ENCODE measurements around the gene PUM1.
"Not testable (repeated sequence)": the region's sequence is repeated elsewhere in the genome, so short reads cannot be mapped to it uniquely, and the experiment has no call there.

PUM1 gene

DNA sequence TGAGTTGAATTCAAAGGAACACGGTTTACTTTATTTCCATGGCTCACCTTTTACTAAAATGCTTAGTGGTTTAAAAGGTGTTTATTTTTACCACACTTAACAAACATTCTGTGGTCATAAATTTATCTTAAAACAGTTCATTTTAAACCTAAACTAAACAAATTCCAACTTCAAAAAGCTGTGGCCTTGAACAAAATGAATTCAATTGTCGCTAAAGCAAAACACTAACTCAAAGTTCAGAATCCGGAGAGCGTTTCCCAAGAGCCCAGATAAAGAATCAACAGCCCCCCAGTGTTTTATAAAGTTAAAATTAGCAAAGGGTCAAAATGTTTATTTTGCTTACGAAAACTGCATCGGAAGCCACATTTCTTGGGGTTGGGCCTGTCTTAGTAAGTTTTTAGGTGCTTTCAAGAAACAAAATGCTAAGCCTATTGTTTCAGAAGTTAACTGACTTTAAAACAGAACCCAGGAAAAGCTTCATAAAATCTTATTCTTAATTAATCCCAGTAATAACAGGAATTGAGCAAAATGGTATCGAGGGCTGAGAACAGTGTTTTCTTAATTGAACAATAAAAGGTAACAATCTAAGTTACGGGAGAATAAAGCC, 1.3 kb downstream of the PUM1 start:
- DNase-seq (ENCODE audit: low read depth in 2 of 2) = no peak

DNA sequence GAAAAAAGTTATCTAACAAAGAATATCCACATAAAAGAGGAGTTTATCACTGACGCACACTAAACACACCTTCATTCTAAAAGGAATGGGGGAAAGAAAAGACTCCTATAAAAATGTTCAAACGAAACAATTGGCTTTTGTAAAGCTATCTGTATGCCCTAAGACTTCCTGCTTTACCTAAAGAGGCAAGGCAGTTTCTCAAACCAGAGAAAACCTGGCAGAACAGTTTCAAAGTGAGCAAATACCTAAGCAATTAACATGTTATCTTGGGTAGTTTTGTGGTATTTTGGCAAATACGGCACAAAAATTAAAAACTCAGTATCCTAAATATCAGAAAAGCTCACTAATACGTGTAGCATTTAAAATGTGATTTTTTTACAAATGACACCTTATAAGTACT, 1.9 kb downstream of the PUM1 start:
- DNase-seq (ENCODE audit: low read depth in 2 of 2) = no peak

DNA sequence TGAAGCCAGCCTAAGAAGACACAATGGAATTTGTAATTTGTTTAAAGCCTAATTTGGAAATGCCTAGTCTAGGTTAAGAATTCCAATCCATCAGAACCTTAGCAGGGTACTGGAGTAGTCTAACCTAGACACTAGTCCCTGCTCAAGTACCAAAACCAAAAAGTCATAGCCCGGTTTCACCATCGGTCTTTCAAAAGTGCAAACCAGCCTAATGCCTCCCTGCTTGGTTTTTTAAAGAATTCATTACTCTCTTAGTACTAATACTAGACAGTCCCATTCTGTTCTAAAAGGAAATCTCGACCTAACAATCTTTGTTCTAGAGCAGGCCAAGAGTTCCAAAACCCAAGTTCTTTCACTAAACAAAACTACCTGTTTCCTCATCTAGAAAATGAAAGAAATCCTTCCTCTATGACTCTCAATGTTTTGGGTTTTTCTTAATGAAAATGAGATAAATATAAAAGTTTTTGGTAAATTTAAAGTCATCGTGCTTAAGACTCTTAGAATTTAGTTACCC, 2.6 kb downstream of the PUM1 start:
- no peak for DNase-seq (ENCODE audit: low read depth in 2 of 2)

DNA sequence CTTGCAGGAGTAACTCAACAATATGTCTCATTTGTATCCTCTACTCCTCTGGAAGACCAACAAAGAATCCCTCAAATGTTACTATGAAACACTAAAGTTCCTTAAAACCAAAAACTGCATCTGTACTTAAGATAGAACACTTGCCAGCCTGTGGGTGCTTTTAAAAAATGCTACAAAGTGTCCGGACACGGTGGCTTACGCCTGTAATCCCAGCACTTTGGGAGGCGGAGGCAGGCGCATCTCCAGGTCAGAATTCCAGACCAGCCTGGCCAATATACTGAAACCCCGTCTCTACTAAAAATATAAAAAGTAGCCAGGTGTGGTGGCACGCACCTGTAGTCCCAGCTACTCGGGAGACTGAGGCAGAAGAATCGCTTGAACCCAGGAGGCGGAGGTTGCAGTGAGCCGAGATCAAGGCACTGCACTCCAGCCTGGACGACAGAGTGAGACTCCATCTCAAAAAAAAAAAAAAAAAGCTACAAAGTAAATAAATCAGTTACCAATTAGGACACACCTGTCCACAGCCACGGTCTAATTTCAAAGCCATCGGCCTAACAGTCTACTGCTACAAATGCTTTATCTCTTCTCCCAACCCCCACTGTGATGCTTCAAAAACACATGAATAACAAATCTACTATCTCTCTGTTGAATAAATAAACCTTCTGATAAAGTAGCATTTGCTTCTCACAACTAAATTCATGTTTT, 3.2 kb downstream of the PUM1 start:
- DNase-seq (ENCODE audit: low read depth in 2 of 2) = not testable (repeated sequence)

GRCh38 chr1:31058012-31058411, 7.5 kb downstream of the PUM1 start:
- DNase-seq (ENCODE audit: low read depth in 2 of 2) = no peak

GRCh38 chr1:31055953-31056352, 9.6 kb downstream of the PUM1 start:
- no peak for DNase-seq (ENCODE audit: low read depth in 2 of 2)

- no peak for DNase-seq (ENCODE audit: low read depth in 2 of 2)
Measured at GRCh38 chr1:31055501-31055900, 10.0 kb downstream of the PUM1 start.

- no peak for DNase-seq (ENCODE audit: low read depth in 2 of 2)
Measured at GRCh38 chr1:31054958-31055481, 10.5 kb downstream of the PUM1 start.

GRCh38 chr1:31054349-31054748, 11.2 kb downstream of the PUM1 start:
- no peak for DNase-seq (ENCODE audit: low read depth in 2 of 2)

- DNase-seq (ENCODE audit: low read depth in 2 of 2) = not testable (repeated sequence)
Measured at GRCh38 chr1:31052613-31053012, 12.9 kb downstream of the PUM1 start.

DNA sequence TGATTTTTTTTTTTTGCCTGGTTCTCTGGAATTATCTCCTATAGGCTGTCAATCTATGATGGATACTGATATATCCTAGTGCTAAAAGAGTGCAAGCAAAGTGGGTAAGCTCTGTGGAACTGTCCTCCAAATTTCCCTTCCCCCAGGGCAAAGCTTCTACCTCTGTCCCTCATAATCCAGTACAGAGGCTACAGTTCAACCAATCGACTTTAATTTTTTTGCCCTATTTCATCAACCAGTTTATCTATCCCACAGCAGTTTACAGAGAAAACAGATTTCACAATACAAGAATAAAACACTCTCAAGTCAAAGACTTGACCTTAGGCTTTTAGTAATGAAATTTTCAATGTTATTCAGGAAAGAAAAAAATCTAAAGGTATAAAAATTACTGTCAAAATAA, 13.9 kb downstream of the PUM1 start:
- DNase-seq (ENCODE audit: low read depth in 2 of 2) = no peak

DNA sequence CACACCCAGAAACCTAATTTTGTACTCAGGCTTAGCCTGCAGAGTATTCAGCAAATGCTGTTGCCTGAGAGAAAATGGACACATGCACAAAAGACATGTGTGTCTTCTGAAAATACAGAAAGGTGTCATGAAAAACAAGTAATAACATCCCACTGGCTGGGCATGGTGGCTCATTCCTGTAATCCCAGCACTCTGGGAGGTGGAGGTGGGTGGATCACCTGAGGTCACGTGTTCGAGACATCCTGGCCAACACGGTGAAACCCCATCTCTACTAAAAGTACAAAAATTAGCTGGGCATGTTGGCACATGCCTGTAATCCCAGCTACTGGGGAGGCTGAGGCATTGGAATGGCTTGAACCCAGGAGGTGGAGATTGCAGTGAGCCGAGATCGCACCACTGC, 18.0 kb downstream of the PUM1 start:
- DNase-seq (ENCODE audit: low read depth in 2 of 2) = not testable (repeated sequence)

DNA sequence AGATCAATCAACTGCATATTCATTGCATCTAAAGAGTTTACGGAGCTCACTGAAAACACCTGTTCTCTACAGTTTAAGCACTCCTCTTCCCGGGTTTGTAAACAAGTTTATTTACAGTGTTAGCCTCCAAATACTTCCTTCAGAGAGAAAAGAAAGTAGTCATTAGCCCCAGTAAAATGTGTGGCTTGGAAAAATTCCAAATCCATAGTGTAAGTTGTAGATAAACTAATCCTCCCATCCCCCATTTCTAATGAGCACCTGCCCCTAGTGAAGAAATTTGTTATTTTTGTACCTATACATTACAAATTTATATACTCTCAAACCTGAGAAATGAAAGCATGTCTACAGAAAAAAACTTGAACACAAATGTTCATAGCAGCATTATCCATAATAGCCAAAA, 21.9 kb downstream of the PUM1 start:
- DNase-seq (ENCODE audit: low read depth in 2 of 2) = no peak

GRCh38 chr1:31042656-31043055, 22.9 kb downstream of the PUM1 start:
- DNase-seq (ENCODE audit: low read depth in 2 of 2) = no peak

- DNase-seq (ENCODE audit: low read depth in 2 of 2) = no peak
Measured at GRCh38 chr1:31041529-31041928, 24.0 kb downstream of the PUM1 start.

GRCh38 chr1:31040038-31040437, 25.5 kb downstream of the PUM1 start:
- DNase-seq (ENCODE audit: low read depth in 2 of 2) = no peak

GRCh38 chr1:31038935-31039334, 26.6 kb downstream of the PUM1 start:
- DNase-seq (ENCODE audit: low read depth in 2 of 2) = not testable (repeated sequence)

DNA sequence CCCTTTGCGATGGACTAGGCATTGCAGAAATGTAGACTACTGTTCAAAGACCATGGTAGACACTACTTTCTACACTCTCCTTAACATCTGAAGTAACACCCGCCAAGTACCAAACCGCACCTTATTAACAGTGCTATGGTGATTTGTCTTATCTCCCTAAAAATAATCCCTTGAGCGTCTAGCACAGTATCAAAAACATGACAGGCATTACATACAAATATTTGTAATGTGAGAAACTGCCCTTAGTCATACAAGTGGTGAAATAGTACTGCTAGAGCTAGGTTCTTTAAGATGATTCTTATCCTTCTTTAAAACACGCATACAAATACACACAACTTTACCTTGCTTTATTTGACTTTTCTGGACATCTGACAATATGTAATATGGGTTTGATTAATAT, 27.2 kb downstream of the PUM1 start:
- DNase-seq (ENCODE audit: low read depth in 2 of 2) = no peak

GRCh38 chr1:31036749-31037500, 28.6 kb downstream of the PUM1 start:
- DNase-seq (ENCODE audit: low read depth in 2 of 2) = no peak

DNA sequence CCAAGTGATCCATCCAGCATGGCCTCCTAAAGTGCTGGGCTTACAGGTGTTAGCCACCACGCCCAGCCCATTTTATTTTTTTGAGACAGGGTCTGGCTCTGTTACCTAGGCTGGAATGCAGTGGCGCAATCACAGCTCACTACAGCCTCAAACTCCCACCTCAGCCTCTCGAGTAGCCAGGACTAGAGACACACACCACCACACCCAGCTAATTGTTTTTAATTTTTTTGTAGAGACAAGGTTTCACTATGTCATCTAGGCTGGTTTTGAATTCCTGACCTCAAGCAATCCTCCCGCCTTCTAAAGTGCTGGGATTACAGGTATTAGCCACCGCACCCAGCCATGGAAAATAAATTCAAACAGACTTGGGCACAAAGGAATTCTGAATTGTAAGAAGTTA, 31.9 kb downstream of the PUM1 start:
- no peak for DNase-seq (ENCODE audit: low read depth in 2 of 2)

DNA sequence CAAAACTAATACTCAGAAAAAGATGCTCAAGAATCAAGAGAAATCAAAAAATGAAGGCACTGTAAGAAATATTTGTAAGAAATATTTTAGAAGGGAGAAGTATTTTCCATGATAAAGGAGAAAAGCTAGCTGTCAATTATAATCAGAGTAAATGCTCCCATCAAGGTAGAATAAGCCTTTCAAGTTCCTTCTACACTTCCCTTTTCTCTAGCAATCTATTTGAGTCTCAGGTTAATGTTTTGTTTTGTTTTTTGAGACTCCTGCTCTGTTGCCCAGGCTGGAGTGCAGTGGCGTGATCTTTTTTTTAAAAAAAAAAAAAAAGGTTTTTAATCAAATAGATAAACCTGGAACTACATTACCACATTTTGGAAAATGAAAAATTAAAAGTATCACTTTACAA, 33.3 kb downstream of the PUM1 start:
- DNase-seq (ENCODE audit: low read depth in 2 of 2) = no peak

- DNase-seq (ENCODE audit: low read depth in 2 of 2) = no peak
Measured at GRCh38 chr1:31031330-31032143, 34.0 kb downstream of the PUM1 start.

Measured in stimulated activated CD4-positive, alpha-beta T cell treated with anti-CD3 and anti-CD28 coated beads, Interleukin-1b, Interleukin-23, amount 100 ng/mL, for 4 hours (primary cell).